OCI-LY1 (cell line): ENCODE data around the gene OR4F6.

Experiments used
- CTCF ChIP-seq: fragments of 200-600 bp; sonication (generic), shearing (Covaris generic); IDR thresholded peaks from 2 replicates; pipeline ENCODE4 v1.5.1; 2017; ENCODE audit warnings: mild to moderate bottlenecking, antibody characterized with exemption, low read length, moderate library complexity, mixed read lengths
- EZH2 ChIP-seq: fragments of 200-600 bp; sonication (generic), shearing (Covaris generic); IDR thresholded peaks from 2 replicates; pipeline ENCODE4 v1.8.0; 2017; ENCODE audit warnings: borderline replicate concordance, mixed run types, mild to moderate bottlenecking, antibody characterized with exemption, low read length, moderate library complexity, mixed read lengths

GRCh38 chr15:101784644-101785043 lies 18.7 kb upstream of the OR4F6 start:
- TF ChIP-seq CTCF (no peak), EZH2 (no peak)
